HUES6 (cell line): Measurements from ENCODE around the gene EXOC6B.

Experiments used
- H3K27ac ChIP-seq: 2 replicates; pipeline ENCODE4 v1.7.0; 2013; ENCODE audit warnings: low read depth, mild to moderate bottlenecking, low read length, inconsistent platforms
- H3K27me3 ChIP-seq: 2 replicates; pipeline ENCODE4 v1.6.1; 2013; ENCODE audit warnings: low read length; ENCODE audit not compliant: control insufficient read depth, insufficient read depth
- H3K36me3 ChIP-seq: 2 replicates; pipeline ENCODE4 v1.6.1; 2013; ENCODE audit warnings: low read length; ENCODE audit not compliant: control insufficient read depth, insufficient read depth
- H3K4me1 ChIP-seq: 2 replicates; pipeline ENCODE4 v1.6.1; 2013; ENCODE audit warnings: low read length; ENCODE audit not compliant: control insufficient read depth, insufficient read depth
- H3K4me3 ChIP-seq: 2 replicates; pipeline ENCODE4 v1.5.1; 2013; ENCODE audit warnings: low read depth, low read length
- H3K9ac ChIP-seq: one replicate; pipeline ENCODE4 v1.6.1; 2013; ENCODE audit warnings: mild to moderate bottlenecking, low read length
- H3K9me3 ChIP-seq: 2 replicates; pipeline ENCODE4 v1.6.1; 2013; ENCODE audit warnings: low read depth, low read length; ENCODE audit not compliant: control insufficient read depth, insufficient read depth

Gene EXOC6B

DNA sequence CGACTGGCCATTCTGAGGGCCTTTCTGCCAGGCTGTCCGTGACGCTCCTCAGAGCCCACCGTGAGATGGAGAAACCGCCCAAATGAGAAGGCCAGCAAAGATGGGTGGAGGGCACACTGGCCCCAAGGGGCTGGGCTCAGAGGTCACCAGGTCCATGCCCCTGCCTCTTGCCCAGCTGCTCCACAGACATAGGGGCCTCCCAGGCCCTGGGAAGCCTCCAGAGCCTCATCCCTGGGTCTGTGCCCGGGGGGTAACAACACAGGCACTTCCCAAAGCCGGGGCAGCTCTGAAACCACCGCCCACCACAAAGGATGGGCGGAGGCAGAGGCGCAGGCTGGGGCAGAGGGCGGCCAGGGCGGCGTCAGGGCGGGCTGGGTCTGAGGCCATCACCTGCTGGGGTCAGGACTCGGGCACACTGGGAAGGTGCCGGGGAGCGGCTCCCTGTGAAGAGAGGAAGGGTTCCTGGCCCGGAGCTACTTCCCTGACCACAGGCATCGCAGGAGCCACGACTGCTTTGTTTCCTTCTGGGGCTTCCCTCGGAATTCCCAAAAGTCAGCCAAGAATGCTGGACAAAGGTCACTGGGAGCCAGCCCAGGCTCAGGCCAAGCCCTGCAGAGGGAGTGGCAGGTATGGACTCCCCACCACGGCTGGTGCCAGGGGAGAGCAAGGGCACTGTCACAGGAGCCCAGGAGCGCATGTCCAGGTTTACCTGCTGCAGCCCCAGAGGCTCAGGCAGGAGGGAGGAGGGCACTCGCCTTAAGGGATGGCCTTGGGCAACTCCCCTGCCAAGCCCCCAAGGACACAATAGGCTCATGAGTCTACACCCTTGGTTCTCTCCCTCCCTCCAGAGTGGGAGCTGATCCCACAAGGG lies 687.6 kb downstream of the EXOC6B start:
- H3K27ac ChIP-seq = no peak overlapping the region
- peaks cover 22% of the 10 kb centered on the region for H3K4me1 ChIP-seq
- H3K4me3 ChIP-seq = no peak overlapping the region
- no peaks in the 10 kb centered on the region for H3K36me3 ChIP-seq
- H3K9ac ChIP-seq = no peak overlapping the region
- peaks cover 56% of the 10 kb centered on the region for H3K27me3 ChIP-seq
- no peaks in the 10 kb centered on the region for H3K9me3 ChIP-seq

DNA sequence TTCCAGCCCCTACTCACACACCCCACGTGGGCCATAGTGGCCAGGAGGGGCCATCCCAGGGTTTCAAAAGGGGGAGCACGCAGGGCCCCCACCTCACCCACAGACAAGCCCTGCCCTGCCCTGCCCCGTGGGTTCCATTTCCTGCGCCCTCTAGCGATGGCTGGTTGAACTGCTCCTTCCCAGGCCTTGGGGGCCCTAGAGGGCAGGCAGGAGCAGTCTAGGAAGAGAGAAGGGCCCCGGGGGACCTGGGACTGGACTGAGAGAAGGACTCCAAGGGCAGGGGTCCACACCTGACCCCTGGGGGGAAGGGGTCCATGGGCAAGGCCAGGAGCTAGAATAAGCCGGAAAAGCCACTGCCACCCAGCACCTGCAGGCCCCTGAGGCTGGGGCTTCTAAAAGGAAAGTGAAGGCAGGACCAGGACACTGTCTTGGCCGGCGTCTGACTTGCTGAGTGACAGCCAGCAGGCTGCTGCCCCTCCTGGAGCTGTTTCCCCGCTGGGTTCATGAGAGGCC lies 688.3 kb downstream of the EXOC6B start:
- Histone ChIP-seq H3K4me1 (peaks cover 17% of the 10 kb centered on the region), H3K9me3 (no peaks in the 10 kb centered on the region), H3K9ac (no peak overlapping the region), H3K27me3 (peaks cover 49% of the 10 kb centered on the region), H3K27ac (no peak overlapping the region), H3K36me3 (no peaks in the 10 kb centered on the region), H3K4me3 (no peak overlapping the region)

DNA sequence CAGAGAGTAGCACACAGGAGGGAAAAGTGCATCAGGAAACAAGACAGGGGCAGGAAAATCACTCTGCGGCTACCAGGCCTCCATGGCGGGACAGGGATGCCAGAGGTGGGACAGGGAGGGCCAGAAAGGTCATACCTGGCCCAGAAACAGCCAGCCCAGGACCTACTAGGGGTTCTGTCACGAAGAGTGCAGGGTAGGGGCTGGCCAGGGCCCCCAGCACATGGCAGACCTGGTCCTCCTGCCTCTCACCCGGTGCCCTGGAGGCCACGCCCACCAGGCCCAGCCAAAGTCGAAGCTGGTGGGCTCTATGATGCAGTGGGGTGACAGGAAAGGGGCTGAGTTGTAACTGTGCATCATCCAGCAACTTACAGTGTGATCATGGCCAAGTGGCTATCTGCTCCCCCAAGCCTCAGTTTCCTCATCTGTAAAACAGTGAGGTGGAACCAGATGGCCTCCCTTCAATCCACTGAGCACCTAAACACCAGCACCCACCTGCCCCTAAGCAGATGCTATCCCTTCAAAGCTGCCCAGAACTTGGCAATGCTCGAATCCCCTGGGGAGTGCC lies 688.8 kb downstream of the EXOC6B start:
- Histone ChIP-seq H3K4me3 (no peak overlapping the region), H3K36me3 (no peaks in the 10 kb centered on the region), H3K9ac (no peak overlapping the region), H3K27ac (no peak overlapping the region), H3K9me3 (no peaks in the 10 kb centered on the region), H3K27me3 (peaks cover 44% of the 10 kb centered on the region), H3K4me1 (peaks cover 12% of the 10 kb centered on the region; the same call in 1 of the 2 replicates)

DNA sequence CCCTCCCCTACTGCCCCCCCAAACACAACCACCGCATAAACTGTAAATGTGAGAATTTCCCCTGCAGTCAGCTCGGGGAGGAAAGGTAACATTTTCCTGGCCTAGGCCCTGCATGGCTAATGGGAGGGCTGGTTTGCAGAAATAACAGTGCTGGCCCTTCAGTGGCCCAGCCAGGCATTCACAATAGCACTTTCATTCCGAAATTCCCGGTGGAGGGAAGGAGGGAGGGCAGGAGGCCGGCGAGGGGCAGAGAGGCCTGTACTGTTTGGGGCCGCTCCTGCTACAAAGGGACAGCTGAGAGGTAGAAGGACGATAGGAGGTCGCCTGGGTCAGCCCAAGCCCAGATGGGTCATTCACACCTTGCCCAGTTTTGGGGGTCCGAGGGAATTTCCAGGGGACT lies 689.5 kb downstream of the EXOC6B start:
- Histone ChIP-seq H3K4me3 (no peak overlapping the region), H3K27me3 (peaks cover 42% of the 10 kb centered on the region), H3K4me1 (peaks cover 16% of the 10 kb centered on the region; the same call in 1 of the 2 replicates)

DNA sequence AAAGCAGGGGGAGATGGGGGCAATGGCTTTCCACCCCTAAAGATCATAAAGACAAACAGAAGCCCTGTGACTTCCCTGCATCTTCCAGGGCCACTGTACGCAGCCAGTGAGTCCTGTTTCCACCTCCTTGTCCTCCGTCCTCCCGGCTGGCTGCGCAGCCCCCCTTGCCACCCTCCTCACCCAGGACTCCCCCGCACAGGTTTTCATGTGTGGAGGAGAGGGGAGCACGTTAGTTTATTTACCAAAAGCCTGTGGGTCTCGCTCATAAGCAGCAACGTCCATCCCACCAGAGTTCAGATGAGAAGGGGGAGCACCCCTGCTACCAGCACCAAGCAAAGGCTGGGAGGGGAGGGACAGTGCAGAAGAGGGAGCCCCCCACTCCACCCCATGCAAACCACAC lies 689.9 kb downstream of the EXOC6B start:
- Histone ChIP-seq H3K4me3 (no peak overlapping the region), H3K27me3 (peaks cover 40% of the 10 kb centered on the region), H3K9ac (no peak overlapping the region), H3K4me1 (peaks cover 19% of the 10 kb centered on the region), H3K36me3 (no peaks in the 10 kb centered on the region), H3K9me3 (no peaks in the 10 kb centered on the region), H3K27ac (no peak overlapping the region)

More for the DNA sequence above, 689.5 kb downstream of the EXOC6B start:
- no peak overlapping the region for H3K27ac ChIP-seq
- no peak overlapping the region for H3K9ac ChIP-seq
- no peaks in the 10 kb centered on the region for H3K36me3 ChIP-seq
- H3K9me3 ChIP-seq = no peaks in the 10 kb centered on the region

DNA sequence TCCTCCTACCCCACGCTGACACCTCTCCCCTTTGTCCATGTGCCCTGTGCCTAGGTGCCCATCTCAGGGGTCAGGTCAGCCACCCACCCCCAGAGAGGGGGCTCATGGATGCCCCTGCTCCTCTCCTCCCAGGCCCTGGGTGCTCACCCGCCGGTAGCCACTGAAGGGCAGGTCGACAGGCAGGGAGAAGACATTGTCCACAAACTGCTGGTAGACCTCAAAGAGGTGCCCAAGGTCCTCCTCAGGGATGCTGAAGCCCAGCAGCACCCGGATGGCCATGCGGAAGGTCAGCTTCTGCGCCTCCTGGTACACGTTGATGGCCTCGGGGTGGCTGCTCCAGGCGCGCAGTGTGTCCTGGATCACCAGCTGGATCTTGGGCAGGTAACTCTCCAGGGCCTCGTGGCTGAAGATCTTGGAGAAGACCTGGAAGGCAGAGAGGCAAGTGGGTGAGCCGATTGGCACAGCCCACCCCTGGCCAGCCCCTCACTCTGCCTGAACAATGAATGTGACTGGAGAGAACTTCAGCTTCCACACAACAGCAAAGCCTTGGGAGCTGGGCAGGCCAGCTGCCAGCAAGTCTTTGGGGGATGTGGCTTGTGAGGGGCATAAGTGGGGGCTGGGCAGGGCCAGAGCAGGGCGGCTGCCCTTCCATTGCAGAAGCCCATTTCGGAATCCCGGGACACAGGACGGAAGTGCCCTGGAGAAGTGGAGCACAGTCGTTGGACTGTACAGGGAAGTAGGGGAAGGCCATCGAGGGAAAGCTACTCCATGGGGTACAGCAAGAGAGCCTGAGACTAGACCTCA lies 690.6 kb downstream of the EXOC6B start:
- Histone ChIP-seq H3K27ac (no peak overlapping the region), H3K27me3 (peaks cover 34% of the 10 kb centered on the region), H3K4me1 (peaks cover 26% of the 10 kb centered on the region), H3K9ac (no peak overlapping the region), H3K4me3 (no peak overlapping the region), H3K9me3 (no peaks in the 10 kb centered on the region), H3K36me3 (no peaks in the 10 kb centered on the region)

DNA sequence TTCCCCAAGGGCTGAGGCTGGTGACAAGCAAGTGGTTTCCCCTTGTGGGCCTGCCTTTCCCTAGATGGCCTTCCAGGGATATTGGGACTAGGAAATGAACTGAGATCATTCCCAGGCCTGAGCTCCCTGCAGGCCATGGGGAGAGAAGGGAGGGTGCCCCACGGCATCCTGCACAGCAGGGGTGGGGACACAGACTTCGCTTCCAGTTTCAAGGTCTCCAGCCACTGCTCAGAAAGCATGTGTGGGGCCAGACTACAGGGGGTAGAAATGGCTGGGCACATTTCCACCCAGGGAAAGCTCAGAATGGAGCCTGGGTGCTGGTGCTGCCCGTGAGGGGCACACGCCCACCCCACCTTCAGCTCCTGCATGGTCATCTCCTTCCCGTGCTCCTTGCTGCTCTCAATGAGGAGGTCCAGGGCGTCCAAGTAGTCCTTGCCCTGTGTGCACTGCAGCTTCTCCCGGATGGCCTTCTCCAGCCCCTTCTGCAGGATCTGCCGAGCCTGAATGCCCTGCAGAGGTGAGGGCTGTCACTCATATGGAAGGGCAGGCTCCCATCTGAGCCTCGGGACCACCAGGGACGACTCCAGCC lies 691.3 kb downstream of the EXOC6B start:
- Histone ChIP-seq H3K27ac (no peak overlapping the region), H3K36me3 (no peaks in the 10 kb centered on the region), H3K4me1 (peaks cover 30% of the 10 kb centered on the region), H3K9me3 (no peaks in the 10 kb centered on the region), H3K9ac (no peak overlapping the region), H3K4me3 (no peak overlapping the region), H3K27me3 (peaks cover 29% of the 10 kb centered on the region)

DNA sequence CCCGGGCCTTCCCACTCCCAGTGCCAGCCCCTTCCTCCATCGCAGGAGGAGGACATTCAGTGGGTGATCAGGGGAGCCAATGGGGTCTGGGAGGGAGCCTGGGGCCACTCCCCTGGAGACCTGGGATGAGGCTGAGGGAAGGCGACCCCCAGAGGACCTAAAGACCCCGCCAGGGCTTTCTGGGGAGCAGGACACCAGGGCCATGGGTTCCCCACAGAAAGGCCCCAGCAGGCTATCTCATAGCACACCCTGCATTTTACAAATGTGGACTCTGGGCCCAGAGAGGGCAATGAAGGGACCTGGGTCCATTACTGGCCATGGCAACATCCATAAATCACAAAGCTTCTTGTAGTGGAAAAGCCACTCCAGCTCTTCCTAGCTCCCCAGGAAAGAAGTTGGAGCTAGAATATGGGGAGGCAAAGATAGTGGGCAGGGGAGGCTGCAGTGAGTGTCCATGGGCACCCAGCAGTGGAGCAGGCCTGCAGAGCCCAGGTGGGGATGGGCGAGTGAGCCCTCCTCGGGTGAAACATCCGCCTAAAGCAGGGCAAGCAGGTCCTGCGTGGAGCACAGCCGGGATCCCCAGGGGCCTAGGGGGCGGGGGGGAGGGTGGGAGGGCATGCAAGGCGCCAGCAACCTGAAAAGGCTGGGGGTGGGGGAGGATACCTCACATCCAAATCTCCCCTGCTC lies 692.0 kb downstream of the EXOC6B start:
- H3K27ac ChIP-seq = no peak overlapping the region
- no peak overlapping the region for H3K9ac ChIP-seq
- peaks cover 22% of the 10 kb centered on the region for H3K27me3 ChIP-seq
- H3K36me3 ChIP-seq = no peaks in the 10 kb centered on the region
- no peaks in the 10 kb centered on the region for H3K9me3 ChIP-seq
- no peak overlapping the region for H3K4me3 ChIP-seq
- peaks cover 33% of the 10 kb centered on the region for H3K4me1 ChIP-seq

DNA sequence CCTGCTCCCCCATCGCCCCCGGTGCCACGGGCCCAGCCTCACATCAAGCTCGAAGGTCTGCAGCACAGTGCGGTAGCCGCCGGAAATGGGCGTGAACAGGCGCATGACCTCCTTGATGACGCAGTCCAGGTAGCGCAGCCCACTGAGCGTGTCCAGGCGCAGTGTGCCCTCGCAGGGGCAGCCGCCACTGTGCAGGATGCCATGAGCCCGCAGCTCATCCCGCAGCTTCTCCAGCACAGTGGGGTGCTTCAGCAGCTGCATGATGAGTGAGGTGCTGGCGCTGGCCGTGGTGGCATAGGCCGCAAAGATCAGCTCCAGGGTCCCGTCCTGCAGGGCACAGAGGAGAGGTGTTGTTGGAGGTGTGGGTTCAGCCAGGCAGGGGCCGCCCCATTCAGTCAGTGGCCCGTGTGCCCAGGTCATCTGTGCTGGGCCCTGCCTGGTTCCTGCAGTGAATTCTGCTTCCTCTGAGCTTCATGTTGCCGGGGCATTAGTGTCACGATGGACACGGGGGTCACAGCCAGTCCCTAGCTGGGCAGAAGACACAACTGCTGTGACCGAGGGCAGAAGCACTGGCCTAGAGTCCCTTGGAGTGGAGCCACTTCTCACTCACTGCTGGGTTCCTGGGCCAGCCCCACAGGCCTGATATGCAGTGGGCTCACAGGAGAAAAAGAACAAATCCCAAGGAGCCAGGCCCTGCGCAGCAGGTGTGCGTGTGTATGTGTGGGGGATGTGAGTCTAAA lies 692.7 kb downstream of the EXOC6B start:
- H3K4me1 ChIP-seq = peaks cover 33% of the 10 kb centered on the region

More for the DNA sequence above, 692.7 kb downstream of the EXOC6B start:
- Histone ChIP-seq H3K9ac (no peak overlapping the region), H3K4me3 (no peak overlapping the region), H3K27me3 (peaks cover 18% of the 10 kb centered on the region), H3K36me3 (no peaks in the 10 kb centered on the region), H3K9me3 (no peaks in the 10 kb centered on the region), H3K27ac (no peak overlapping the region)
